Activated naive CD4-positive, alpha-beta T cell treated with anti-CD3 and anti-CD28 coated beads for 36 hours (primary cell): ENCODE results near the gene SLC15A3. TPM values are rescaled to one million over a fixed set of nuclear protein-coding genes. Genes with fewer than 3 reads are reported as not detected.

Source experiments
- CTCF ChIA-PET: fragments of 350-600 bp; sonication (Branson Sonifier 250); formaldehyde crosslinking; loops from one replicate; lab custom pipeline; 2021; ENCODE audit warnings: antibody characterized with exemption; lab: Charles Lee
- DNase-seq: peaks from one replicate; pipeline ENCODE4 v3.0.0-alpha.2; 2020
- H3K27ac Mint-ChIP-seq: one replicate; pipeline ENCODE4 v1.8.0; 2021; ENCODE audit warnings: mild to moderate bottlenecking, mixed read lengths
- H3K27me3 Mint-ChIP-seq: one replicate; pipeline ENCODE4 v1.8.0; 2021; ENCODE audit warnings: low read depth, mixed read lengths
- H3K36me3 Mint-ChIP-seq: one replicate; pipeline ENCODE4 v1.8.0; 2021; ENCODE audit warnings: low read depth, mixed read lengths
- H3K4me1 Mint-ChIP-seq: one replicate; pipeline ENCODE4 v1.8.0; 2021; ENCODE audit warnings: low read depth, mixed read lengths
- H3K4me3 Mint-ChIP-seq: one replicate; pipeline ENCODE4 v1.8.0; 2021; ENCODE audit warnings: mild to moderate bottlenecking, moderate library complexity, mixed read lengths
- H3K9me3 Mint-ChIP-seq: one replicate; pipeline ENCODE4 v1.8.0; 2021; ENCODE audit warnings: mixed read lengths
- intact Hi-C: fragments of 100-400 bp; cut with micrococcal nuclease; formaldehyde crosslinking; loops from one replicate; pipeline ENCODE4 v1.15.1; 2023
- total RNA-seq, 2 experiments: library from RNA; stranded (reverse); gene quantifications; one replicate each; pipeline ENCODE4 v1.2.3, GENCODE V29; 2021

The SLC15A3 gene
- total RNA-seq, 2 experiments from 2014 or later: 5.6 to 5.8 TPM

GRCh38 chr11:60935676-60936442 is 16.1 kb downstream of the SLC15A3 start:
- CTCF ChIA-PET: no interaction called here
- Mint-ChIP-seq H3K4me1 (peaks cover 5% of the 10 kb centered on the region), H3K9me3 (no peaks in the 10 kb centered on the region), H3K36me3 (no peaks in the 10 kb centered on the region), H3K27ac (no peak overlapping the region), H3K27me3 (no peaks in the 10 kb centered on the region), H3K4me3 (no peak overlapping the region)
- intact Hi-C loops: no loop called here
- DNase-seq: no peak

GRCh38 chr11:60934790-60935605 is 17.0 kb downstream of the SLC15A3 start:
- H3K36me3 Mint-ChIP-seq: no peaks in the 10 kb centered on the region
- H3K27ac Mint-ChIP-seq: no peak overlapping the region
- CTCF ChIA-PET: no interaction called here
- H3K27me3 Mint-ChIP-seq: no peaks in the 10 kb centered on the region
- intact Hi-C loops: no loop called here
- no peak overlapping the region for H3K4me3 Mint-ChIP-seq
- H3K4me1 Mint-ChIP-seq: peaks cover 3% of the 10 kb centered on the region
- no peak for DNase-seq
- H3K9me3 Mint-ChIP-seq: no peaks in the 10 kb centered on the region

- Mint-ChIP-seq H3K27ac (no peak overlapping the region), H3K4me1 (no peaks in the 10 kb centered on the region), H3K36me3 (no peaks in the 10 kb centered on the region), H3K9me3 (no peaks in the 10 kb centered on the region), H3K27me3 (no peaks in the 10 kb centered on the region), H3K4me3 (no peak overlapping the region)
- intact Hi-C loops: no loop called here
- CTCF ChIA-PET: interaction anchor here (0.5 kb wide), 1 partner anchor 165 kb away, joined by 3 read pairs; no protein-coding TSS in a partner anchor
- DNase-seq: no peak
Observed at GRCh38 chr11:60934124-60934789, 17.7 kb downstream of the SLC15A3 start.

- Mint-ChIP-seq H3K27me3 (no peaks in the 10 kb centered on the region), H3K36me3 (no peaks in the 10 kb centered on the region), H3K4me3 (no peak overlapping the region), H3K4me1 (no peaks in the 10 kb centered on the region), H3K27ac (no peak overlapping the region), H3K9me3 (no peaks in the 10 kb centered on the region)
- DNase-seq: no peak
- CTCF ChIA-PET: interaction anchor here (0.5 to 0.6 kb wide), 2 partner anchors 46 to 165 kb away, joined by 3 read pairs; no protein-coding TSS in a partner anchor
- intact Hi-C loops: no loop called here
Observed at GRCh38 chr11:60933416-60934123, 18.4 kb downstream of the SLC15A3 start.

GRCh38 chr11:60932605-60933356 is 19.2 kb downstream of the SLC15A3 start:
- CTCF ChIA-PET: interaction anchor here (0.6 to 1.1 kb wide), 4 partner anchors 18 to 652 kb away, joined by 3 to 5 read pairs (median 3); no protein-coding TSS in a partner anchor

GRCh38 chr11:60931917-60932316 is 20.1 kb downstream of the SLC15A3 start:
- Mint-ChIP-seq H3K27me3 (no peaks in the 10 kb centered on the region), H3K4me1 (no peaks in the 10 kb centered on the region), H3K4me3 (no peak overlapping the region), H3K36me3 (no peaks in the 10 kb centered on the region), H3K27ac (no peak overlapping the region), H3K9me3 (no peaks in the 10 kb centered on the region)
- no peak for DNase-seq
- CTCF ChIA-PET: interaction anchor here (0.6 to 1.1 kb wide), 2 partner anchors 17 to 653 kb away, joined by 3 to 5 read pairs; no protein-coding TSS in a partner anchor
- intact Hi-C loops: no loop called here

More at GRCh38 chr11:60932605-60933356, 19.2 kb downstream of the SLC15A3 start:
- DNase-seq: no peak
- intact Hi-C loops: no loop called here
- Mint-ChIP-seq H3K4me3 (no peak overlapping the region), H3K4me1 (no peaks in the 10 kb centered on the region), H3K36me3 (no peaks in the 10 kb centered on the region), H3K27me3 (no peaks in the 10 kb centered on the region), H3K27ac (no peak overlapping the region), H3K9me3 (no peaks in the 10 kb centered on the region)

- H3K4me1 Mint-ChIP-seq: peaks cover 7% of the 10 kb centered on the region
- H3K36me3 Mint-ChIP-seq: no peaks in the 10 kb centered on the region
- H3K27me3 Mint-ChIP-seq: peaks cover 9% of the 10 kb centered on the region
- intact Hi-C loops: no loop called here
- DNase-seq: no peak
- H3K4me3 Mint-ChIP-seq: no peak overlapping the region
- no peak overlapping the region for H3K27ac Mint-ChIP-seq
- H3K9me3 Mint-ChIP-seq: no peaks in the 10 kb centered on the region
- CTCF ChIA-PET: interaction anchor here (0.6 to 0.9 kb wide), 2 partner anchors 41 to 469 kb away, joined by 3 read pairs; partner anchors contain the start of gene CD6
Observed at GRCh38 chr11:60930394-60930793, 21.6 kb downstream of the SLC15A3 start.

- Mint-ChIP-seq H3K27me3 (peaks cover 13% of the 10 kb centered on the region), H3K9me3 (no peaks in the 10 kb centered on the region), H3K4me3 (no peak overlapping the region), H3K36me3 (no peaks in the 10 kb centered on the region), H3K27ac (no peak overlapping the region), H3K4me1 (peaks cover 11% of the 10 kb centered on the region)
- DNase-seq: no peak
- CTCF ChIA-PET: interaction anchor here (0.6 to 0.9 kb wide), 3 partner anchors 41 to 469 kb away, joined by 3 read pairs; partner anchors contain the start of gene CD6
- intact Hi-C loops: no loop called here
Observed at GRCh38 chr11:60929764-60930163, 22.2 kb downstream of the SLC15A3 start.

GRCh38 chr11:60928563-60929001 is 23.4 kb downstream of the SLC15A3 start:
- H3K4me1 Mint-ChIP-seq: peaks cover 15% of the 10 kb centered on the region
- H3K27ac Mint-ChIP-seq: no peak overlapping the region
- H3K36me3 Mint-ChIP-seq: no peaks in the 10 kb centered on the region
- H3K27me3 Mint-ChIP-seq: peaks cover 13% of the 10 kb centered on the region
- intact Hi-C loops: no loop called here
- H3K9me3 Mint-ChIP-seq: no peaks in the 10 kb centered on the region
- CTCF ChIA-PET: no interaction called here
- H3K4me3 Mint-ChIP-seq: no peak overlapping the region
- DNase-seq: no peak

GRCh38 chr11:60927600-60927999 is 24.4 kb downstream of the SLC15A3 start:
- H3K4me1 Mint-ChIP-seq: peaks cover 15% of the 10 kb centered on the region
- intact Hi-C loops: no loop called here
- H3K27me3 Mint-ChIP-seq: peaks cover 13% of the 10 kb centered on the region
- no peak overlapping the region for H3K4me3 Mint-ChIP-seq
- no peaks in the 10 kb centered on the region for H3K9me3 Mint-ChIP-seq
- H3K27ac Mint-ChIP-seq: no peak overlapping the region
- peaks cover 7% of the 10 kb centered on the region for H3K36me3 Mint-ChIP-seq
- no peak for DNase-seq
- CTCF ChIA-PET: no interaction called here

GRCh38 chr11:60927061-60927592 is 24.8 kb downstream of the SLC15A3 start:
- Mint-ChIP-seq H3K27me3 (peaks cover 13% of the 10 kb centered on the region), H3K36me3 (peaks cover 12% of the 10 kb centered on the region), H3K27ac (no peak overlapping the region), H3K4me1 (peaks cover 15% of the 10 kb centered on the region), H3K9me3 (no peaks in the 10 kb centered on the region), H3K4me3 (no peak overlapping the region)
- intact Hi-C loops: no loop called here
- CTCF ChIA-PET: no interaction called here
- no peak for DNase-seq
